MM.1S (cell line): ENCODE data around the gene CPSF4.

Source experiments
- CTCF ChIP-seq: fragments of 300-600 bp; sonication (generic); IDR thresholded peaks from 2 replicates; pipeline ENCODE4 v1.5.1; 2016; ENCODE audit warnings: antibody characterized with exemption, low read length, mixed read lengths
- EZH2 ChIP-seq: fragments of 300-600 bp; sonication (generic); optimal IDR thresholded peaks from 2 replicates; pipeline ENCODE3; 2017; ENCODE audit warnings: low read depth, mild to moderate bottlenecking, antibody characterized with exemption, low read length, mixed read lengths
- EZH2phosphoT487 ChIP-seq: fragments of 300-600 bp; sonication (generic); IDR thresholded peaks from 2 replicates; pipeline ENCODE4 v1.6.1; 2018; ENCODE audit warnings: antibody characterized with exemption, low read length

- TF ChIP-seq CTCF = no peak
- TF ChIP-seq EZH2 = no peak
- no peak for TF ChIP-seq EZH2phosphoT487
Measured at GRCh38 chr7:99396418-99397296, 42.1 kb upstream of the CPSF4 start.
